ENCODE measurements around the gene GPR35. TPM values are rescaled to one million over a fixed set of nuclear protein-coding genes. Genes with fewer than 3 reads are reported as not detected.

Gene GPR35
- total and polyA plus RNA-seq, 2 of the 13 experiments (the other 11 are each of a cell fraction or from before 2014, with no cell fraction given), result 27.1 to 44.2 TPM

- TF ChIP-seq ETV5 (CRISPR knock-in tag; IDR thresholded peaks at IDR 0.05; ENCODE audit: borderline replicate concordance) (peak; percentile 96), HOXA5 (CRISPR knock-in tag; IDR thresholded peaks at IDR 0.05) (peak; percentile 74; the same call in 1 of the 2 replicates), POGK (CRISPR knock-in tag; conservative IDR thresholded peaks at IDR 0.05) (peak; percentile 82; the same call in 1 of the 2 replicates), KDM3A (CRISPR knock-in tag; IDR thresholded peaks at IDR 0.05; ENCODE audit: low read depth) (peak; percentile 62; the same call in 1 of the 2 replicates), NFKBIZ (CRISPR knock-in tag; IDR thresholded peaks at IDR 0.05) (no peak), ZNF883 (CRISPR knock-in tag; IDR thresholded peaks at IDR 0.05; ENCODE audit: not compliant biosample characterization) (peak; percentile 25), ZNF513 (CRISPR knock-in tag; conservative IDR thresholded peaks at IDR 0.05) (no peak), ATF3 (CRISPR knock-in tag; IDR thresholded peaks at IDR 0.05) (peak; percentile 25; the same call in 1 of the 2 replicates), NCOA1 (CRISPR knock-in tag; IDR thresholded peaks at IDR 0.05) (no peak), GLMP (CRISPR knock-in tag; IDR thresholded peaks at IDR 0.05; ENCODE audit: borderline replicate concordance) (no peak), TCF12 (IDR thresholded peaks at IDR 0.05) (no peak), TCF12 (CRISPR knock-in tag; IDR thresholded peaks at IDR 0.05) (0 out of 2 replicates have a peak, but pooled peaks have one; percentile 28), ARNTL (CRISPR knock-in tag; IDR thresholded peaks at IDR 0.05) (no peak; the same call in 1 of the 2 replicates), ZNF230 (CRISPR knock-in tag; IDR thresholded peaks at IDR 0.05) (peak; percentile 7; the same call in 1 of the 2 replicates), ZBTB42 (CRISPR knock-in tag; IDR thresholded peaks at IDR 0.05) (0 out of 2 replicates have a peak, but pooled peaks have one; percentile 31), CAMTA2 (CRISPR knock-in tag; IDR thresholded peaks at IDR 0.05; ENCODE audit: borderline replicate concordance) (0 out of 2 replicates have a peak, but pooled peaks have one; percentile 14), UBTF (CRISPR knock-in tag; IDR thresholded peaks at IDR 0.05) (peak; percentile 61), ONECUT2 (CRISPR knock-in tag; IDR thresholded peaks at IDR 0.05) (peak; percentile 25; the same call in 1 of the 2 replicates), EED (CRISPR knock-in tag; IDR thresholded peaks at IDR 0.05) (no peak), KDM5B (CRISPR knock-in tag; IDR thresholded peaks at IDR 0.05; ENCODE audit: borderline replicate concordance) (no peak; the same call in 1 of the 2 replicates)
Measured at GRCh38 chr2:240604291-240604938, 20.9 kb upstream of the GPR35 start (continued).
